GM19438 (cell line): Measurements from ENCODE around the gene KCTD16.

Source experiments
- ATAC-seq: cut with Tn5 transposase; IDR thresholded peaks from one replicate; pipeline ENCODE4 v1.9.1; 2021; ENCODE audit warnings: low read depth; ENCODE audit not compliant: unreplicated experiment

The KCTD16 gene

GRCh38 chr5:144329681-144330080 is 159.0 kb downstream of the KCTD16 start:
- no peak for ATAC-seq

GRCh38 chr5:144331361-144331760 is 160.7 kb downstream of the KCTD16 start:
- ATAC-seq, result no peak

- ATAC-seq, result no peak
These were observed 161.6 kb downstream of the KCTD16 start for GRCh38 chr5:144332265-144332664.

GRCh38 chr5:144333336-144333920 is 162.8 kb downstream of the KCTD16 start:
- no peak for ATAC-seq

GRCh38 chr5:144335561-144335960 is 164.9 kb downstream of the KCTD16 start:
- ATAC-seq, result no peak

GRCh38 chr5:144336191-144336961 is 165.7 kb downstream of the KCTD16 start:
- ATAC-seq, result no peak

- no peak for ATAC-seq
These were observed 181.7 kb downstream of the KCTD16 start for GRCh38 chr5:144352330-144352729.

GRCh38 chr5:144352732-144353317 is 182.2 kb downstream of the KCTD16 start:
- no peak for ATAC-seq

- ATAC-seq, result no peak
These were observed 185.8 kb downstream of the KCTD16 start for GRCh38 chr5:144356489-144356888.

GRCh38 chr5:144361406-144361805 is 190.7 kb downstream of the KCTD16 start:
- ATAC-seq, result no peak

- no peak for ATAC-seq
These were observed 195.2 kb downstream of the KCTD16 start for GRCh38 chr5:144365885-144366284.

GRCh38 chr5:144367991-144368390 is 197.3 kb downstream of the KCTD16 start:
- ATAC-seq, result no peak

- ATAC-seq, result no peak
These were observed 197.9 kb downstream of the KCTD16 start for GRCh38 chr5:144368556-144368955.

- no peak for ATAC-seq
These were observed 198.3 kb downstream of the KCTD16 start for GRCh38 chr5:144369006-144369405.

- ATAC-seq, result no peak
These were observed 199.6 kb downstream of the KCTD16 start for GRCh38 chr5:144370273-144370672.

GRCh38 chr5:144374637-144375036 is 204.0 kb downstream of the KCTD16 start:
- ATAC-seq, result no peak

- ATAC-seq, result no peak
These were observed 206.5 kb downstream of the KCTD16 start for GRCh38 chr5:144377207-144377606.

GRCh38 chr5:144378681-144379080 is 208.0 kb downstream of the KCTD16 start:
- no peak for ATAC-seq

- ATAC-seq, result no peak
These were observed 214.9 kb downstream of the KCTD16 start for GRCh38 chr5:144385597-144385996.

GRCh38 chr5:144386315-144386714 is 215.6 kb downstream of the KCTD16 start:
- no peak for ATAC-seq

GRCh38 chr5:144390133-144390532 is 219.5 kb downstream of the KCTD16 start:
- no peak for ATAC-seq

GRCh38 chr5:144391044-144391443 is 220.4 kb downstream of the KCTD16 start:
- no peak for ATAC-seq
